ENCODE measurements around the gene CTU2.

CTU2 gene

GRCh38 chr16:88705801-88706228 lies 488 bp upstream of the CTU2 start:
- TF ChIP-seq CTCF (IDR thresholded peaks at IDR 0.05) = no peak

- TF ChIP-seq CTCF (IDR thresholded peaks at IDR 0.05) = no peak
Measured at GRCh38 chr16:88706965-88707826, 893 bp downstream of the CTU2 start.

DNA sequence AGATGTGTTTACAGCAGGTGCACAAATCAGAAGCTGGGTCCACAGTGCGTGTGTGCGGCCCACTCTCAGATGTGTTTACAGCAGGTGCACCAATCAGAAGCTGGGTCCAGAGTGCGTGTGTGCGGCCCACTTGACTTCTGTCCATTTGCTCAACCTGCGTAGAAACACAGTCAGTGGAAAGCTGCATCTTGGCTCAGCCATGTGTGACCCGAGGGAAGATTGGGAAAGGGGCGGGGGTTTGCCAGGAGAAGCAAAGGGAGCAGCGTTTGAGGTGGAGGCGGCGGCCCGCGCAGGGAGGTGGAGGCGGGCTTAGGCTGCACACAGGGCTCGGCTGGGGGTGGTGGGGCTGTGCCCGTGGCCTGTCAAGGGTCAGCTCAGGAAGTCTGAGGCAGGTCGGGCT lies 4.3 kb downstream of the CTU2 start:
- TF ChIP-seq CTCF (IDR thresholded peaks at IDR 0.05) = no peak

GRCh38 chr16:88711750-88712340 lies 5.5 kb downstream of the CTU2 start:
- no peak for TF ChIP-seq CTCF (IDR thresholded peaks at IDR 0.05)

DNA sequence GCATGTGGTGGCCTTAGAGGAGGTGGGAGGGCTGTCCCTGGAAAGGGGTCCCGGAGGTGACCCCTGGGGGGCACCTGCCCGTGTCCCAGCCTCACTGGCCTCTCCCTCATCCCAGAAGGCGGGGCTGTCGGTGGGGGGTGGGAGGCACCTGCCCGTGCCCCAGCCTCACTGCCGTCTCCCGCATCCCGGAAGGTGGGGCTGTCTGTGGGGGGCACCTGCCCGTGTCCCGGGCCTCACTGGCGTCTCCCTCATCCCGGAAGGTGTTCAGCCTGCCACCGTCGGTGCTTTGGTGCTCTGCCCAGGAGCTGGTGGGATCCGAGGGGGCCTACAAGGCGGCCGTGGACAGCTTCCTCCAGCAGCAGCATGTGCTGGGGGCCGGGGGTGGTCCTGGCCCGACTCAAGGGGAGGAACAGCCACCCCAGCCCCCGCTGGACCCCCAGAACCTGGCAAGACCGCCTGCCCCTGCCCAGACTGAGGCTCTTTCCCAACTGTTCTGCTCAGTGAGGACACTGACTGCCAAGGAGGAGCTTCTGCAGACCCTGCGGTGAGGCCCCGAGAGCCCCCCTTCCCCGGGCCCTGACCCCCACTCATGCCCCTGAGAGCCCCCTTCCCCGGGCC lies 6.2 kb downstream of the CTU2 start:
- no peak for TF ChIP-seq CTCF (IDR thresholded peaks at IDR 0.05)

GRCh38 chr16:88713054-88713453 lies 6.8 kb downstream of the CTU2 start:
- TF ChIP-seq CTCF (IDR thresholded peaks at IDR 0.05) = no peak

GRCh38 chr16:88713568-88714419 lies 7.5 kb downstream of the CTU2 start:
- TF ChIP-seq CTCF (IDR thresholded peaks at IDR 0.05) = no peak
